ENCODE results near the gene ALG1.
"Not testable (repeated sequence)": the region's sequence is repeated elsewhere in the genome, so short reads cannot be mapped to it uniquely, and the experiment has no call there.

The ALG1 gene

GRCh38 chr16:5103296-5104032 lies 31.8 kb downstream of the ALG1 start:
- DNase-seq, result not testable (repeated sequence)

DNA sequence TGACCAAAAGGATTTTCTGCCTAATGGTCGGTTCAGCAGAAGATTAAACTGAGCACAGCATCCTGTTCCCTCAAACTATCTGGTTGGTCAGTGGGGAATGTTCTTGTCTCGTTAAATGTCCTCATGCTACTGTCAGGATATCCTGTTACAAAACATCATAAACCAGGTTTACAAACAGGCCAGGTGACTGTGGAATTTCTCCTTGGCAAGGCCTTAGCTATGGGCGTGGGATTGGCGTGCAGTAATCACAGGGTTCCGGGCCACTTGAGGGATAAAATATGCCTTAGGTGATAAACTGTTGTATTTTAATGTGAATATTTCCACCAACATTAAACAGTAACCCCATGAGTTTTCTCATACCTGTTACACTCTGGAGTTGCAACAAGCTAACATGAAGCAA lies 33.4 kb downstream of the ALG1 start:
- not testable (repeated sequence) for DNase-seq

DNA sequence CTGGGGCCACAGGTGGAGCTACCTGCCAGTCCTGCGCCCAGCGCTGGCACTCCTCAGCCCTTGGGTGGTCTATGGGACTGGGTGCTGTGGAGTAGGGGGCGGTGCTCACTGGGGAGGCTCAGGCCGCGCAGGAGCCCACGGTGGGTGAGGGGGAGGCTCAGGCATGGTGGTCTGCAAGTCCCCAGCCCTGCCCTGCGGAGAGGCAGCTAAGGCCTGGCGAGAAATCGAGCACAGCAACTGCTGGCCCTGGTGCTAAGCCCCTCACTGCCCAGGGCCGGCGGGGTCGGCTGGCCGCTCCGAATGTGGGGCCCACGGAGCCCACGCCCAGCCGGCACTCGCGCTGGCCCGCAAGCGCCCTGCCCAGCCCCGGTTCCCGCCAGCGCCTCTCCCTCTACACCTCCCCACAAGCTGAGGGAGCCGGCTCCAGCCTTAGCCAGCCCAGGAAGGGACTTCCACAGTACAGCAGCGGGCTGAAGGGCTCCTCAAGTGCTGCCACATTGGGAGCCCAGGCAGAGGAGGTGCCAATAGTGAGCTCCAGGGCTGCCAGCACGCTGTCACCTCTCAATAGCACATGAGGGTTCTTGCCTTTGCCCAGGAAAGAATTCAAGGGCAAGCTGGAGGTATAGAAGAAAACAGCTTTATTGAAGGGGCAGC lies 37.0 kb downstream of the ALG1 start:
- DNase-seq, result no peak

DNA sequence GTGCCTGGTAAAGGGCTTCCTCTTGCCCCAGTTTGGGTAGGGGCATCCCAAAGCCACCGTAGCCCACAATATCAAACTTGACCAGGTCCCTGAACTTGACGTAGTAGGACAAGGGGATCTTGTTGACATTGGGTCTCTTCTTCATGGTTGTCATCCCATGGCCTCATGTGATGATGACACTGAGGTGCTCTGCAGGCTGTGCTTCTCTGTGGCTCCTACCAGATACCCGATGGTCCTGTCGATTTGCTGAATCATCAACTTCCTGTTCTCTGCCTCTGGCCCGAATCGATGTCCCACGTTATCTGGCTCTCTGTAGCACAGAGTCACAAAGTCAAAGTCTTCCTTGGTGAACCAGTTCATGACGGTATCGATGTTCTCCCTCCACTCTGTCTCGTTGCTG lies 39.3 kb downstream of the ALG1 start:
- DNase-seq, result not testable (repeated sequence)

- DNase-seq, result not testable (repeated sequence)
Observed at GRCh38 chr16:5116780-5117295, 45.2 kb downstream of the ALG1 start.

- not testable (repeated sequence) for DNase-seq
Observed at GRCh38 chr16:5117300-5118087, 45.9 kb downstream of the ALG1 start.

- not testable (repeated sequence) for DNase-seq
Observed at GRCh38 chr16:5131467-5132004, 59.9 kb downstream of the ALG1 start.

GRCh38 chr16:5132915-5133600 lies 61.4 kb downstream of the ALG1 start:
- not testable (repeated sequence) for DNase-seq

DNA sequence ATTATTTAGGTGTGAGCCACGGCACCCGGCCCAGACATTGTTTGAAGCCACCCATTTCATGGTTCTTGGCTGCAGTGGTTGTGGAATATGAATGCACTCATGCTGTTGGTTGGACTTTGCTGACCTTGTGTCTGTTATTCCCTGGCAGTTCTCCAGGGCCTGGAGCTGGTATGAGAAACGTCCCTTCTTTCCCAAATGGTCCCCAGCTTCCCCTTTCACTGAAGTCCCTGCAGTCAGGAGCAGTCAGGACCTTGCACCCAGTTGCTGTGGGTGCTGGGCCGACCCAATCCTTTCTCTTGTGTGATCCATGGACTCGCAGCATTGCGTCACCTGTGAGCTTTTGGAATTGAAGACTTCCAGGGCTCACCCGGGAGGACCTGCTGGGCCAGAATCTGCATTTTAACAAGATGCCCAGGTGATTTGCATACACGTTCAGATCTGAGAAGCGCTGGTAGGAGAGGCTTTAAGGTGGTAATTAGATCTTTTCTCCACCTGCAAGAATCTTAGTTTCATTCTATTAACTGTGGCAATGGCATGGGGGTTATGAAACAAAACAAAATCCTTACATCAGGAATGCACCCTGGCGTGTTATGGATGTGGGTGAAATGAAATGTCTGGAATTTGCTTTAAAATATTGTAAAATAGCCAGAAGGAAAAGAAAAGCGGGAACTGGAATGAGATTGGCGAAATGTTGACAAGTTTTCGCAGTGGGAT lies 63.3 kb downstream of the ALG1 start:
- not testable (repeated sequence) for DNase-seq

All from cerebellar nuclear complex (tissue), 1 donor.